Measurements from ENCODE around the gene NFYA. TPM values are rescaled to one million over a fixed set of nuclear protein-coding genes. Genes with fewer than 3 reads are reported as not detected.

NFYA gene
- total RNA-seq, 3 donors from 2014 or later (not counting 1 experiment from before 2014, with no cell fraction given), result 27.5 to 33.1 (median 33.0) TPM

- Mint-ChIP-seq H3K27me3 (ENCODE audit: low read depth in 2 of 2) (no peaks in the 10 kb centered on the region), H3K4me1 (no peaks in the 10 kb centered on the region), H3K36me3 (no peaks in the 10 kb centered on the region), H3K9me3 (no peaks in the 10 kb centered on the region), H3K4me3 (no peak overlapping the region), H3K27ac (no peak overlapping the region)
- ATAC-seq (no peak), DNase-seq (no peak)
- Histone ChIP-seq H3K36me3 (ENCODE audit: control insufficient read depth, insufficient read depth, low read length) (no peaks in the 10 kb centered on the region), H3K27me3 (ENCODE audit: control insufficient read depth, insufficient read depth, low read length) (no peaks in the 10 kb centered on the region), H3K9me3 (ENCODE audit: control insufficient read depth, insufficient read depth, low read length) (no peaks in the 10 kb centered on the region), H3K4me1 (ENCODE audit: control insufficient read depth, insufficient read depth, low read length) (no peaks in the 10 kb centered on the region), H3K27ac (ENCODE audit: low read length) (no peak overlapping the region), H3K4me3 (ENCODE audit: low read length) (no peak overlapping the region)
- WGBS (ENCODE audit: insufficient coverage), result 62% methylated on average over 6 of the region's 6 CpGs
- intact Hi-C loops (cut with micrococcal nuclease), result no loop called here
- no peak for TF ChIP-seq CTCF (IDR thresholded peaks at IDR 0.05)
Observed at GRCh38 chr6:41040101-41040939, 32.5 kb upstream of the NFYA start.

GRCh38 chr6:41040940-41041536 is 31.7 kb upstream of the NFYA start:
- intact Hi-C loops (cut with micrococcal nuclease), result no loop called here
- DNase-seq (no peak), ATAC-seq (no peak)
- Mint-ChIP-seq H3K9me3 (no peaks in the 10 kb centered on the region), H3K4me1 (no peaks in the 10 kb centered on the region), H3K27ac (no peak overlapping the region), H3K27me3 (ENCODE audit: low read depth in 2 of 2) (no peaks in the 10 kb centered on the region), H3K36me3 (no peaks in the 10 kb centered on the region), H3K4me3 (no peak overlapping the region)
- no CpG with 5 or more reads among the region's 1 CpG for WGBS (ENCODE audit: insufficient coverage)
- no peaks in the 10 kb centered on the region for H3K27me3 ChIP-seq (ENCODE audit: control insufficient read depth, insufficient read depth, low read length)
- no peaks in the 10 kb centered on the region for H3K36me3 ChIP-seq (ENCODE audit: control insufficient read depth, insufficient read depth, low read length)
- H3K4me1 ChIP-seq (ENCODE audit: control insufficient read depth, insufficient read depth, low read length), result no peaks in the 10 kb centered on the region
- H3K4me3 ChIP-seq (ENCODE audit: low read length), result no peak overlapping the region
- no peaks in the 10 kb centered on the region for H3K9me3 ChIP-seq (ENCODE audit: control insufficient read depth, insufficient read depth, low read length)
- TF ChIP-seq CTCF (IDR thresholded peaks at IDR 0.05), result no peak
- no peak overlapping the region for H3K27ac ChIP-seq (ENCODE audit: low read length)

- Mint-ChIP-seq H3K27ac (no peak within 1 kb of the TSS), H3K4me1 (no peaks in the 10 kb centered on the region), H3K36me3 (no peaks in the 10 kb centered on the region), H3K9me3 (no peaks in the 10 kb centered on the region), H3K4me3 (no peak within 1 kb of the TSS), H3K27me3 (ENCODE audit: low read depth in 2 of 2) (no peaks in the 10 kb centered on the region)
- Histone ChIP-seq H3K27me3 (ENCODE audit: control insufficient read depth, insufficient read depth, low read length) (no peaks in the 10 kb centered on the region), H3K27ac (ENCODE audit: low read length) (no peak within 1 kb of the TSS), H3K36me3 (ENCODE audit: control insufficient read depth, insufficient read depth, low read length) (no peaks in the 10 kb centered on the region), H3K4me3 (ENCODE audit: low read length) (no peak within 1 kb of the TSS), H3K9me3 (ENCODE audit: control insufficient read depth, insufficient read depth, low read length) (no peaks in the 10 kb centered on the region), H3K4me1 (ENCODE audit: control insufficient read depth, insufficient read depth, low read length) (no peaks in the 10 kb centered on the region)
- no peak for TF ChIP-seq CTCF (IDR thresholded peaks at IDR 0.05)
- 89% methylated on average over 10 of the region's 10 CpGs for WGBS (ENCODE audit: insufficient coverage)
- ATAC-seq, result no peak
- DNase-seq, result no peak
- intact Hi-C loops (cut with micrococcal nuclease), result no loop called here
Observed at GRCh38 chr6:41042226-41043055, 30.3 kb upstream of the NFYA start, which contains the start of gene TSPO2. Gene TSPO2 (plus strand): TSS chr6:41042467. CDS start chr6:41042986, 519 bp downstream.

All from natural killer cell (primary cell).